Right atrium auricular region (tissue), 2 donors: ENCODE data around the gene NDUFAB1. TPM values are rescaled to one million over a fixed set of nuclear protein-coding genes. Genes with fewer than 3 reads are reported as not detected.
"Not testable (repeated sequence)": the region's sequence is repeated elsewhere in the genome, so short reads cannot be mapped to it uniquely, and the experiment has no call there.

Experiments used
- DNase-seq: peaks from one replicate; pipeline ENCODE4 v3.0.0-alpha.2; 2019; ENCODE audit warnings: low spot score
- H3K27ac ChIP-seq, 2 donors: fragments of 200-600 bp; sonication (generic); 1 replicate in 1 of 2; 2 replicates in 1 of 2; pipeline ENCODE4 v1.5.1; 2016 to 2019
- H3K27me3 ChIP-seq, 2 donors: fragments of 200-600 bp; sonication (generic); one replicate each; pipeline versions ENCODE4 v1.5.1 to v1.6.0; 2017 to 2019
- H3K36me3 ChIP-seq: fragments of 200-600 bp; sonication (generic); one replicate; pipeline ENCODE4 v1.5.1; 2016
- H3K4me1 ChIP-seq, 2 donors: fragments of 200-600 bp; sonication (generic); one replicate each; pipeline versions ENCODE4 v1.5.1 to v1.6.0; 2017 to 2019
- H3K4me3 ChIP-seq, 2 donors: fragments of 200-600 bp; sonication (generic); 1 replicate in 1 of 2; 2 replicates in 1 of 2; pipeline ENCODE4 v1.5.1; 2017 to 2019; ENCODE audit warnings: mild to moderate bottlenecking in 1 of 2, moderate library complexity in 1 of 2
- H3K9me3 ChIP-seq, 2 donors: fragments of 200-600 bp; sonication (generic); one replicate each; pipeline ENCODE4 v1.5.1; 2019
- CTCF ChIP-seq, 2 donors: fragments of 200-600 bp; sonication (generic); IDR thresholded peaks; one replicate each; pipeline ENCODE4 v1.5.1; 2019; ENCODE audit warnings: antibody characterized with exemption in 2 of 2
- total RNA-seq, 2 donors: library from RNA; depleted of rRNA; stranded (reverse); fragments of >200 nt; gene quantifications; one replicate each; pipeline ENCODE4 v1.1.0, GENCODE V29; 2016

Gene NDUFAB1
- total RNA-seq, 2 donors from 2014 or later, result 478 to 774 TPM

- no peak for TF ChIP-seq CTCF (IDR thresholded peaks at IDR 0.05)
- H3K36me3 ChIP-seq, result peaks cover 23% of the 10 kb centered on the region
- no peaks in the 10 kb centered on the region for H3K9me3 ChIP-seq
These were observed 38.4 kb upstream of the NDUFAB1 start for GRCh38 chr16:23634461-23635036.

GRCh38 chr16:23631874-23632273, 35.8 kb upstream of the NDUFAB1 start:
- H3K27me3 ChIP-seq, H3K27ac ChIP-seq, DNase-seq, H3K9me3 ChIP-seq, H3K4me3 ChIP-seq, H3K4me1 ChIP-seq: not testable (repeated sequence)
- peaks cover 37% of the 10 kb centered on the region for H3K36me3 ChIP-seq

More at GRCh38 chr16:23634461-23635036, 38.4 kb upstream of the NDUFAB1 start:
- Histone ChIP-seq H3K4me3 (no peak overlapping the region), H3K27ac (no peak overlapping the region), H3K27me3 (no peaks in the 10 kb centered on the region), H3K4me1 (no peaks in the 10 kb centered on the region)
- DNase-seq, result no peak

- no peak overlapping the region for H3K4me3 ChIP-seq
- H3K27me3 ChIP-seq, result no peaks in the 10 kb centered on the region
- TF ChIP-seq CTCF (IDR thresholded peaks at IDR 0.05), result no peak
- no peaks in the 10 kb centered on the region for H3K9me3 ChIP-seq
- H3K36me3 ChIP-seq, result peaks cover 40% of the 10 kb centered on the region
- H3K4me1 ChIP-seq, result no peaks in the 10 kb centered on the region
- DNase-seq, result no peak
- no peak overlapping the region for H3K27ac ChIP-seq
These were observed 33.4 kb upstream of the NDUFAB1 start for GRCh38 chr16:23629516-23629915.

GRCh38 chr16:23624092-23624491, 28.0 kb upstream of the NDUFAB1 start:
- no peak for DNase-seq
- H3K36me3 ChIP-seq, result peaks cover 71% of the 10 kb centered on the region

GRCh38 chr16:23615805-23616204, 19.7 kb upstream of the NDUFAB1 start:
- no peak overlapping the region for H3K4me3 ChIP-seq
- H3K27ac ChIP-seq, result no peak overlapping the region
- no peak for TF ChIP-seq CTCF (IDR thresholded peaks at IDR 0.05)
- H3K27me3 ChIP-seq, result no peaks in the 10 kb centered on the region
- peaks cover 32% of the 10 kb centered on the region for H3K36me3 ChIP-seq
- no peaks in the 10 kb centered on the region for H3K4me1 ChIP-seq
- DNase-seq, result no peak
- H3K9me3 ChIP-seq, result no peaks in the 10 kb centered on the region

More at GRCh38 chr16:23624092-23624491, 28.0 kb upstream of the NDUFAB1 start:
- Histone ChIP-seq H3K4me1 (no peaks in the 10 kb centered on the region), H3K4me3 (no peak overlapping the region), H3K9me3 (no peaks in the 10 kb centered on the region), H3K27me3 (no peaks in the 10 kb centered on the region), H3K27ac (no peak overlapping the region)
- TF ChIP-seq CTCF (IDR thresholded peaks at IDR 0.05), result no peak

- DNase-seq, result no peak
- H3K9me3 ChIP-seq, result no peaks in the 10 kb centered on the region
- H3K27ac ChIP-seq, result no peak overlapping the region
- H3K36me3 ChIP-seq, result peaks cover 23% of the 10 kb centered on the region
- no peak for TF ChIP-seq CTCF (IDR thresholded peaks at IDR 0.05)
- H3K4me1 ChIP-seq, result no peaks in the 10 kb centered on the region
- no peak overlapping the region for H3K4me3 ChIP-seq
- H3K27me3 ChIP-seq, result no peaks in the 10 kb centered on the region
These were observed 15.8 kb upstream of the NDUFAB1 start for GRCh38 chr16:23611936-23612335.

GRCh38 chr16:23610905-23611304, 14.8 kb upstream of the NDUFAB1 start:
- not testable (repeated sequence) for H3K27ac ChIP-seq

More at GRCh38 chr16:23610905-23611304, 14.8 kb upstream of the NDUFAB1 start:
- H3K4me1 ChIP-seq, H3K4me3 ChIP-seq, H3K9me3 ChIP-seq, H3K27me3 ChIP-seq, DNase-seq: not testable (repeated sequence)
- peaks cover 26% of the 10 kb centered on the region for H3K36me3 ChIP-seq
